Measurements from ENCODE around the gene LCN12. TPM values are rescaled to one million over a fixed set of nuclear protein-coding genes. Genes with fewer than 3 reads are reported as not detected.

The LCN12 gene
- total RNA-seq, 1 experiment from 2014 or later = 4.2 TPM

DNA sequence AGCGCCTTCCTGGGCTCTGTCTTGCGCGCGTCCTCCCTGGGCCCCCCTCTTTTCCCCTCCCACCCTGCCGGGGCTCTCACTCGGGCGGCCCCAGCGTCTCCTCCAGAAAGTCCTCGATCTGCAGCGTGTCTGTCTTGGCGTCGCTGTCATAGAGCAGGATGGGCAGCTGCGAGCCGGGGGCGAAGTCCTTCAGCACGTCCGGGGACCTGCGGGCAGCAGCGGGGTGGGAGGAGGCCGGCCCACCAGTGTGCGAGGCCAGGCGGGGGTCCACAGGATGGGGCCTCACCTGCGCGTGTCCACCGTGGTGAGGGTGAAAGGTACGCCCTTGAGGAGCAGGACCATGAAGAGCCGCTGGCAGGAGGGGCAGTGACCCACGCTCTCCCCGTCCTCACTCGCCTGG lies 43.3 kb downstream of the LCN12 start:
- H3K27ac ChIP-seq (ENCODE audit: low read depth, low read length) = peak overlapping the region; percentile 95
- ChIA-PET RAD21 (ENCODE audit: low non-redundant PET in 1 of 2, low total read pairs in 2 of 2, uncharacterized antibody in 2 of 2, unreplicated experiment in 2 of 2) (no interaction called here), CTCF (interaction anchor here (1.0 to 1.5 kb wide), 4 partner anchors 34 to 241 kb away, joined by 3 to 11 read pairs (median 4); no protein-coding TSS in a partner anchor), POLR2A (no interaction called here)
- TF ChIP-seq YY1 (IDR thresholded peaks at IDR 0.05; ENCODE audit: extremely low read depth, insufficient replicate concordance, low read depth, low read length) (no peak), CEBPB (IDR thresholded peaks at IDR 0.05; ENCODE audit: low read depth) (no peak), EGR1 (IDR thresholded peaks at IDR 0.05; ENCODE audit: low read depth) (no peak), JUND (IDR thresholded peaks at IDR 0.05) (no peak), TCF7L2 (IDR thresholded peaks at IDR 0.05; ENCODE audit: borderline replicate concordance, extremely low read depth, insufficient read depth, insufficient read length) (no peak), SIN3A (IDR thresholded peaks at IDR 0.05; ENCODE audit: low read depth) (no peak), ELF1 (IDR thresholded peaks at IDR 0.05; ENCODE audit: borderline replicate concordance, low read depth) (no peak), ZNF274 (IDR thresholded peaks at IDR 0.05; ENCODE audit: low read depth, low read length) (no peak), FOSL1 (IDR thresholded peaks at IDR 0.05; ENCODE audit: low read depth) (no peak)
- TF ChIP-seq, protein P1, sequence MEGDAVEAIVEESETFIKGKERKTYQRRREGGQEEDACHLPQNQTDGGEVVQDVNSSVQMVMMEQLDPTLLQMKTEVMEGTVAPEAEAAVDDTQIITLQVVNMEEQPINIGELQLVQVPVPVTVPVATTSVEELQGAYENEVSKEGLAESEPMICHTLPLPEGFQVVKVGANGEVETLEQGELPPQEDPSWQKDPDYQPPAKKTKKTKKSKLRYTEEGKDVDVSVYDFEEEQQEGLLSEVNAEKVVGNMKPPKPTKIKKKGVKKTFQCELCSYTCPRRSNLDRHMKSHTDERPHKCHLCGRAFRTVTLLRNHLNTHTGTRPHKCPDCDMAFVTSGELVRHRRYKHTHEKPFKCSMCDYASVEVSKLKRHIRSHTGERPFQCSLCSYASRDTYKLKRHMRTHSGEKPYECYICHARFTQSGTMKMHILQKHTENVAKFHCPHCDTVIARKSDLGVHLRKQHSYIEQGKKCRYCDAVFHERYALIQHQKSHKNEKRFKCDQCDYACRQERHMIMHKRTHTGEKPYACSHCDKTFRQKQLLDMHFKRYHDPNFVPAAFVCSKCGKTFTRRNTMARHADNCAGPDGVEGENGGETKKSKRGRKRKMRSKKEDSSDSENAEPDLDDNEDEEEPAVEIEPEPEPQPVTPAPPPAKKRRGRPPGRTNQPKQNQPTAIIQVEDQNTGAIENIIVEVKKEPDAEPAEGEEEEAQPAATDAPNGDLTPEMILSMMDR (IDR thresholded peaks at IDR 0.05 in 2 of 3, conservative IDR thresholded peaks at IDR 0.05 in 1 of 3; ENCODE audit: borderline replicate concordance in 1 of 3, insufficient read depth in 1 of 3, low read depth in 2 of 3, low read length in 2 of 3) = no peak
- TF ChIP-seq, protein P2, sequence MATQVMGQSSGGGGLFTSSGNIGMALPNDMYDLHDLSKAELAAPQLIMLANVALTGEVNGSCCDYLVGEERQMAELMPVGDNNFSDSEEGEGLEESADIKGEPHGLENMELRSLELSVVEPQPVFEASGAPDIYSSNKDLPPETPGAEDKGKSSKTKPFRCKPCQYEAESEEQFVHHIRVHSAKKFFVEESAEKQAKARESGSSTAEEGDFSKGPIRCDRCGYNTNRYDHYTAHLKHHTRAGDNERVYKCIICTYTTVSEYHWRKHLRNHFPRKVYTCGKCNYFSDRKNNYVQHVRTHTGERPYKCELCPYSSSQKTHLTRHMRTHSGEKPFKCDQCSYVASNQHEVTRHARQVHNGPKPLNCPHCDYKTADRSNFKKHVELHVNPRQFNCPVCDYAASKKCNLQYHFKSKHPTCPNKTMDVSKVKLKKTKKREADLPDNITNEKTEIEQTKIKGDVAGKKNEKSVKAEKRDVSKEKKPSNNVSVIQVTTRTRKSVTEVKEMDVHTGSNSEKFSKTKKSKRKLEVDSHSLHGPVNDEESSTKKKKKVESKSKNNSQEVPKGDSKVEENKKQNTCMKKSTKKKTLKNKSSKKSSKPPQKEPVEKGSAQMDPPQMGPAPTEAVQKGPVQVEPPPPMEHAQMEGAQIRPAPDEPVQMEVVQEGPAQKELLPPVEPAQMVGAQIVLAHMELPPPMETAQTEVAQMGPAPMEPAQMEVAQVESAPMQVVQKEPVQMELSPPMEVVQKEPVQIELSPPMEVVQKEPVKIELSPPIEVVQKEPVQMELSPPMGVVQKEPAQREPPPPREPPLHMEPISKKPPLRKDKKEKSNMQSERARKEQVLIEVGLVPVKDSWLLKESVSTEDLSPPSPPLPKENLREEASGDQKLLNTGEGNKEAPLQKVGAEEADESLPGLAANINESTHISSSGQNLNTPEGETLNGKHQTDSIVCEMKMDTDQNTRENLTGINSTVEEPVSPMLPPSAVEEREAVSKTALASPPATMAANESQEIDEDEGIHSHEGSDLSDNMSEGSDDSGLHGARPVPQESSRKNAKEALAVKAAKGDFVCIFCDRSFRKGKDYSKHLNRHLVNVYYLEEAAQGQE (IDR thresholded peaks at IDR 0.05; ENCODE audit: low read depth) = no peak
- TF ChIP-seq, protein P3, sequence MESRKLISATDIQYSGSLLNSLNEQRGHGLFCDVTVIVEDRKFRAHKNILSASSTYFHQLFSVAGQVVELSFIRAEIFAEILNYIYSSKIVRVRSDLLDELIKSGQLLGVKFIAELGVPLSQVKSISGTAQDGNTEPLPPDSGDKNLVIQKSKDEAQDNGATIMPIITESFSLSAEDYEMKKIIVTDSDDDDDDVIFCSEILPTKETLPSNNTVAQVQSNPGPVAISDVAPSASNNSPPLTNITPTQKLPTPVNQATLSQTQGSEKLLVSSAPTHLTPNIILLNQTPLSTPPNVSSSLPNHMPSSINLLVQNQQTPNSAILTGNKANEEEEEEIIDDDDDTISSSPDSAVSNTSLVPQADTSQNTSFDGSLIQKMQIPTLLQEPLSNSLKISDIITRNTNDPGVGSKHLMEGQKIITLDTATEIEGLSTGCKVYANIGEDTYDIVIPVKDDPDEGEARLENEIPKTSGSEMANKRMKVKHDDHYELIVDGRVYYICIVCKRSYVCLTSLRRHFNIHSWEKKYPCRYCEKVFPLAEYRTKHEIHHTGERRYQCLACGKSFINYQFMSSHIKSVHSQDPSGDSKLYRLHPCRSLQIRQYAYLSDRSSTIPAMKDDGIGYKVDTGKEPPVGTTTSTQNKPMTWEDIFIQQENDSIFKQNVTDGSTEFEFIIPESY (IDR thresholded peaks at IDR 0.05; ENCODE audit: extremely low read depth, insufficient replicate concordance, low read length) = no peak
- TF ChIP-seq, protein P4, sequence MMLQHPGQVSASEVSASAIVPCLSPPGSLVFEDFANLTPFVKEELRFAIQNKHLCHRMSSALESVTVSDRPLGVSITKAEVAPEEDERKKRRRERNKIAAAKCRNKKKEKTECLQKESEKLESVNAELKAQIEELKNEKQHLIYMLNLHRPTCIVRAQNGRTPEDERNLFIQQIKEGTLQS (IDR thresholded peaks at IDR 0.05) = no peak
- TF ChIP-seq, protein P5, sequence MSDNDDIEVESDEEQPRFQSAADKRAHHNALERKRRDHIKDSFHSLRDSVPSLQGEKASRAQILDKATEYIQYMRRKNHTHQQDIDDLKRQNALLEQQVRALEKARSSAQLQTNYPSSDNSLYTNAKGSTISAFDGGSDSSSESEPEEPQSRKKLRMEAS (IDR thresholded peaks at IDR 0.05) = no peak
- H3K9me2 ChIP-seq (ENCODE audit: insufficient read depth) = no peaks in the 10 kb centered on the region
- H3K4me1 ChIP-seq (ENCODE audit: control insufficient read depth in 1 of 2, insufficient read depth in 2 of 2, low read length in 2 of 2) = peaks cover 54 to 75% of the 10 kb centered on the region in 2 experiments
- H3K4me3 ChIP-seq (replicated peaks in 1 of 2; ENCODE audit: low read depth in 1 of 2, low read length in 2 of 2) = no peak overlapping the region
- no TSS peak for BruUV-seq (replicated peaks)
- no peaks in the 10 kb centered on the region for H4K20me1 ChIP-seq (ENCODE audit: insufficient read depth)
- peaks cover 20% of the 10 kb centered on the region for H3K79me2 ChIP-seq (ENCODE audit: insufficient read depth, low read length)
- ATAC-seq (no peak), DNase-seq (ENCODE audit: low read depth, low spot score) (no peak)
- no peak overlapping the region for H3K9ac ChIP-seq (ENCODE audit: low read length)
- H3K36me3 ChIP-seq (ENCODE audit: control insufficient read depth in 1 of 2, insufficient read depth in 2 of 2, low read length in 2 of 2) = peaks cover 0 to 12% of the 10 kb centered on the region in 2 experiments; a peak in 2 of 4 replicates
- H3K9me3 ChIP-seq (ENCODE audit: control insufficient read depth in 1 of 2, insufficient read depth in 1 of 2, low read depth in 1 of 2, low read length in 2 of 2) = no peaks in the 10 kb centered on the region; a peak in 1 of 4 replicates
- intact Hi-C loops (cut with micrococcal nuclease) = no loop called here
- H3K4me2 ChIP-seq (ENCODE audit: low read length) = peak overlapping the region; percentile 88
- no peak overlapping the region for H2AFZ ChIP-seq (ENCODE audit: low read depth, low read length, poor library complexity, severe bottlenecking)
- H3K27me3 ChIP-seq (ENCODE audit: insufficient read depth, low read length) = no peaks in the 10 kb centered on the region
